Measurements from ENCODE around the gene NF1.

GRCh38 chr17:31167111-31167510, 72.3 kb downstream of the NF1 start:
- no peak for TF ChIP-seq CTCF (IDR thresholded peaks at IDR 0.05)
- TF ChIP-seq POLR2A (IDR thresholded peaks at IDR 0.05) = no peak
